Measurements from ENCODE around the gene RBM5. TPM values are rescaled to one million over a fixed set of nuclear protein-coding genes. Genes with fewer than 3 reads are reported as not detected.

Gene RBM5
- total RNA-seq, 2 donors from 2014 or later, result 217 to 301 TPM

GRCh38 chr3:50162034-50162883 lies 73.5 kb downstream of the RBM5 start:
- Histone ChIP-seq H3K27me3 (replicated peaks; ENCODE audit: insufficient read depth) (no peaks in the 10 kb centered on the region), H3K4me1 (ENCODE audit: control insufficient read depth in 1 of 2, low read depth in 2 of 2) (peaks cover 57 to 95% of the 10 kb centered on the region in 2 donors), H3K9me3 (no peaks in the 10 kb centered on the region), H3K27ac (peak overlapping the region; percentile 83 to 92), H3K36me3 (no peaks in the 10 kb centered on the region), H3K4me3 (no peak overlapping the region)
- no peak for TF ChIP-seq CTCF (IDR thresholded peaks at IDR 0.05)
- DNase-seq (ENCODE audit: low spot score) (no peak), ATAC-seq (ENCODE audit: insufficient number of reproducible peaks, low FRiP score, low read depth) (no peak)

GRCh38 chr3:50163572-50164455 lies 75.1 kb downstream of the RBM5 start:
- DNase-seq (ENCODE audit: low spot score), result peak; percentile 80
- peak overlapping the region; percentile 57 for H3K4me3 ChIP-seq
- no peaks in the 10 kb centered on the region for H3K9me3 ChIP-seq
- peak; percentile 61 for ATAC-seq (ENCODE audit: insufficient number of reproducible peaks, low FRiP score, low read depth)
- no peak for TF ChIP-seq CTCF (IDR thresholded peaks at IDR 0.05)
- H3K4me1 ChIP-seq (ENCODE audit: control insufficient read depth in 1 of 2, low read depth in 2 of 2), result peaks cover 49 to 95% of the 10 kb centered on the region in 2 donors
- H3K27ac ChIP-seq, result peak overlapping the region; percentile 83 to 92
- no peaks in the 10 kb centered on the region for H3K27me3 ChIP-seq (replicated peaks; ENCODE audit: insufficient read depth)
- H3K36me3 ChIP-seq, result no peaks in the 10 kb centered on the region

- TF ChIP-seq CTCF (IDR thresholded peaks at IDR 0.05), result no peak
- Histone ChIP-seq H3K9me3 (no peaks in the 10 kb centered on the region), H3K36me3 (no peaks in the 10 kb centered on the region), H3K27ac (peak overlapping the region; percentile 83 to 92), H3K4me1 (ENCODE audit: control insufficient read depth in 1 of 2, low read depth in 2 of 2) (peaks cover 49 to 95% of the 10 kb centered on the region in 2 donors), H3K27me3 (replicated peaks; ENCODE audit: insufficient read depth) (no peaks in the 10 kb centered on the region), H3K4me3 (peak overlapping the region; percentile 57)
- DNase-seq (ENCODE audit: low spot score) (no peak), ATAC-seq (ENCODE audit: insufficient number of reproducible peaks, low FRiP score, low read depth) (no peak)
Measured at GRCh38 chr3:50164481-50164880, 75.8 kb downstream of the RBM5 start.

GRCh38 chr3:50164984-50165909 lies 76.5 kb downstream of the RBM5 start:
- TF ChIP-seq CTCF (IDR thresholded peaks at IDR 0.05), result no peak
- peaks cover 49 to 94% of the 10 kb centered on the region in 2 donors for H3K4me1 ChIP-seq (ENCODE audit: control insufficient read depth in 1 of 2, low read depth in 2 of 2)

More at GRCh38 chr3:50164984-50165909, 76.5 kb downstream of the RBM5 start:
- Histone ChIP-seq H3K27me3 (replicated peaks; ENCODE audit: insufficient read depth) (no peaks in the 10 kb centered on the region), H3K4me3 (peak overlapping the region; percentile 57), H3K9me3 (no peaks in the 10 kb centered on the region), H3K36me3 (no peaks in the 10 kb centered on the region), H3K27ac (peak overlapping the region; percentile 83 to 92)
- ATAC-seq (ENCODE audit: insufficient number of reproducible peaks, low FRiP score, low read depth) (peak; percentile 45), DNase-seq (ENCODE audit: low spot score) (no peak)
